Right lung (tissue), 10 donors: ENCODE results near the gene CEP162. TPM values are rescaled to one million over a fixed set of nuclear protein-coding genes. Genes with fewer than 3 reads are reported as not detected.
"Not testable (repeated sequence)": the region's sequence is repeated elsewhere in the genome, so short reads cannot be mapped to it uniquely, and the experiment has no call there.

Experiments
- DNase-seq, 2 donors: peaks; one replicate each; pipeline ENCODE4 v3.0.0-alpha.2; 2013
- long read RNA-seq, 8 donors: transcript quantifications; one replicate each; lab custom pipeline, GENCODE V29; 2026
- polyA plus RNA-seq, 5 donors: library from polyadenylated mRNA; unstranded; fragments of 120-200 nt; gene quantifications; one replicate each; pipeline versions ENCODE4 v1.2.1 to v1.2.3, GENCODE V29; 2013; ENCODE audit warnings: inconsistent platforms in 1 of 5, low replicate concordance in 1 of 5; ENCODE audit not compliant: insufficient read length in 5 of 5, insufficient read depth in 1 of 5

The CEP162 gene, protein sequence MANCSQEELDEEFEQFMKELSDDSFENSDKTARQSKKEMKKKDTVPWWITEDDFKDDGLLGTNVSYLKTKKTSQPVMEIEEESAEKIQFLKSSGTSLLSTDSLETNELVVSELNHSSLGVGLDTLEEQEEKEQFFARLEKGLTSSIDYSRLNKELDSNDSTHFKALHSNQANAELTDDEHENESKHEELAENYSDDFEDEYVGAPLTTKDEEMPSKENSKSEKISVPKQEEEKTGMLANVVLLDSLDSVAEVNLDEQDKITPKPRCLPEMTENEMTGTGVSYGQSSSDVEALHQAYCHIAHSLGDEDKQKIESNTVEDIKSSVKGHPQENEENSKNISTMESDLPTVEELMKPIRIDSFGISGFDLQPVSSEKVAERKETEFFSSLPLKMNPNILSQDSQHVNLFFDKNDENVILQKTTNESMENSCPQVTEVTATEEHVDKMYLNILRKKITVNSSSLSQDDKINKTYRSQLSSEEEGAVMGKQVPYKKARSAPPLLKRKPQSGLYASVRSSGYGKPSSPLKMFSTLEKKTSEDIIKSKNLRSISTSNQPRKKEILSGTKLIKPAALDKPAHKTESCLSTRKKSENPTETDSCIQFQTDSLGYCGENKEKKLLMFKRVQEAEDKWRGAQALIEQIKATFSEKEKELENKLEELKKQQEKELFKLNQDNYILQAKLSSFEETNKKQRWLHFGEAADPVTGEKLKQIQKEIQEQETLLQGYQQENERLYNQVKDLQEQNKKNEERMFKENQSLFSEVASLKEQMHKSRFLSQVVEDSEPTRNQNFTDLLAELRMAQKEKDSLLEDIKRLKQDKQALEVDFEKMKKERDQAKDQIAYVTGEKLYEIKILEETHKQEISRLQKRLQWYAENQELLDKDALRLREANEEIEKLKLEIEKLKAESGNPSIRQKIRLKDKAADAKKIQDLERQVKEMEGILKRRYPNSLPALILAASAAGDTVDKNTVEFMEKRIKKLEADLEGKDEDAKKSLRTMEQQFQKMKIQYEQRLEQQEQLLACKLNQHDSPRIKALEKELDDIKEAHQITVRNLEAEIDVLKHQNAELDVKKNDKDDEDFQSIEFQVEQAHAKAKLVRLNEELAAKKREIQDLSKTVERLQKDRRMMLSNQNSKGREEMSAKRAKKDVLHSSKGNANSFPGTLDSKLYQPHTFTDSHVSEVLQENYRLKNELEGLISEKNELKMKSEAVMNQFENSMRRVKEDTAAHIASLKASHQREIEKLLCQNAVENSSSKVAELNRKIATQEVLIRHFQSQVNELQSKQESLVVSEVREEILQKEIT (N-terminal part only)
- 10 to 100 TPM; 11.4 to 29.2 (median 21.5) TPM for polyA plus RNA-seq
- long read RNA-seq, donor 1, partial matches to known transcripts: 0 of 3 reads
- long read RNA-seq, donor 1, other reads (novel, unspliced or antisense): 0 of 3 reads
- long read RNA-seq, donor 2: 0 reads
- long read RNA-seq, donor 3, partial matches to known transcripts: 0 of 1 reads
- long read RNA-seq, donor 3, other reads (novel, unspliced or antisense): 0 of 1 reads
- long read RNA-seq, donor 4: 0 reads
- long read RNA-seq, donor 5, partial matches to known transcripts: 0 of 3 reads
- long read RNA-seq, donor 5, other reads (novel, unspliced or antisense): 0 of 3 reads
- long read RNA-seq, donor 6: 0 reads
- long read RNA-seq, donor 7, full-length matches to known transcripts: 1 of 1 reads
- long read RNA-seq, donor 7, partial matches to known transcripts: 0 of 1 reads
- long read RNA-seq, donor 7, other reads (novel, unspliced or antisense): 0 of 1 reads
- long read RNA-seq, donor 8: 0 reads

DNA sequence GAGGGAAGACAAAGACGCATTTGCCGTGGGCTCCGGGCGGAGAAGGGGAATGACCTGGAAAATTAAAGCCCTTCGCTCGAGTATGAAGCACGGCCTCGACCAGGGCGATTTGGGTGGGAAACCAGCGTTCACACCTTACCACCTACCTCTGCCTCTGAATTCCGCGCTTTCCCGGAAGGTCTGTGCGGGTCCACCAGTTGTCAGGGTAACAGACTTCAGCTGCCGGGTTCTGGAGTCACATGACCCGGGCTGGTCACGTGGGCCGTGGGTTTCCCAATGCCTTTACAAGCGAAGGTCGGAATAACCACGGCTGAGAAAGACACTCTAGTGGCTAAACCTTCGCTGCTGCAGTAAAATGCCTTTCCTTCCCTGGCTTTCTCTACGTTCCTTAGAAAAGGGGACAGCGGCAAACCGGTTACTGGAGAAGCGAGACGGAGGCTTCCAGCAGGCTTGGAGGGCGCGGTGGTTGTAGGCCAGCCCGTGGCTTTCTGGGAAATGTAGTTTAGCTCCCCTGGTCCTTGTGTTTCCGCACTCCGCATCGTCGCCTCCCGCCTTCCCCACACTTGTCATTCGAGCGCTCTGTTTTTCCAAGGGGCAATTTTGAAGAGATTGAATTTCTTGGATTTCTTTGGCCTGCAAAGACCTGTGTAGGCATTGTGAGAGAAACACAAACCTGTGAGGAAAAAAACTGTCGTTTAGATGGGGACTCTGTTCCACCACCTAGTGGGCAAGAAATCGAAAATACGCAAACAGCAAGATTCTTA lies at the start of gene CEP162:
TSS of gene CEP162 (minus strand) at position 210 of the 764 bp plus-strand sequence. CDS start 1,250 bp downstream, outside the sequence.
- DNase-seq: peak; percentile 92 to 94

DNA sequence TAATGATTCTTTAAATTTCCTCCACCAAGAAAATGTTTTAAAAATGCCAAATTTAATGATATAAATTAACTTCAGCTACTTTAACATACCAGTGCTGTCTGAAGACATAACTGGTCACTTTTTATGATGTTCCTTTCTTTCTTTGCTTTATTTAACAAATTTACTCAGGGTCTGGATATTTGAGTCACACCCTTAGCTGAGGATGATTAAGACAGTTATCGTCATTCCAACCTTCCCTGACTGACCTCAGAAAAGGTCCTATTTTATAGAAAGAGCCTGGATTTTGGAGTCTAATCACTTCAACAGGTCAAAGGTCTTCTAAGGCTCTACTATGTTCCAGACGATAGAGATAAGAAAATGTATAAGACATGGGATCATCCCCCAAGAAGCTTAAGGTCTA lies 47.4 kb upstream of the CEP162 start:
- DNase-seq: no peak

DNA sequence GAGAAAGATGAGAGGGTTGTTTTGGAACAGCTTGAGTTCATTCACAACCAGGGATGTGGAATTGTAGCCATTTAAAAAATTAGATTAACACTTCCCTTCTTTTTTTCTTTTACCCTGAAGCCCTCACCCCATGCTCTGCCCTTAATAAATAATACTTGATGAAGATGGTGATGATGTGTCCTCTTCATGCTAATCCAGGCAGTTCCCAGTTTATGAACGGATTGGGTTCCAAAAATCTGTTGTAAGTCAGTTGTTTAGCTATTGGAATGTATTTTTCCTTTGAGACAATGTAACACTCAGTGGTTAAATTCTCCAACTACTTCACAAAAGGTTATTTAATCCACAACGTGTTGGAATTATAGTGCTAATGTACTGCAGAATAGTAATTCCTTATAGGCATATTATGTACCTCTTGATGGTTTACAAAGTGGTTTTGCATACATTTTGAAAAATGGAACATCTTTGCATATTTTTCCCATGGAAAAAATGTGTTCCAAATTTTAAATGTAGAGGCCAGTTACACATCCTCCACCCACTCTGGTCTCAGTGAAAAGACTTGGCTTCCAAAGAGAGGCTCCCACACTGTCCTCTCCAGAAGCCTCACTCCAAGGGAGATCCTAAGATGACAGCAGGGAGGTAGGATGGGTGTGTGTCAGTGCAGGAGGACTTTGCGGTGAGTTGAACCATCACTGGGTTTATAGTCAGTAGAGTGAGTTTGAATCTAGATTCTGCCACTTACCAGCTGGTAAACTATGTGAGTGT lies 45.8 kb upstream of the CEP162 start:
- DNase-seq: no peak

DNA sequence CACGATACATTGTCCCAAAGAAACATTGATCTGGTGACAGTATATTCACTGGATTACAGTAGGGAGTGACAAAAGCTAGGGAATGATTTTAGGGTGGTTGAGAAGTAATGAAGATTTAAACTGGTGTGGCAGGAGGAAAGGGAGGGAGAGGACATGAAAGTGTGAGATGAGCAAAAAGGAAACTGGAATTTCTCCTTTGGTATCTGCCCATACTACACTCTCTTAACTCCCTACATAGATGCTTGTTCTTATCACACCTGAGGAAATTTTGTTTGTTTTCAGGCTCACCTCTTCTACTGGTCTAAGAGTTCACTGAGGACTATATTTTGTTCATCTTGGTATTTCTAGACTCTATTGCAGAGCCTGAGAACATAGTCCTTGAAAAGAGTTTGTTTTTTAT lies 44.9 kb upstream of the CEP162 start:
- no peak for DNase-seq

DNA sequence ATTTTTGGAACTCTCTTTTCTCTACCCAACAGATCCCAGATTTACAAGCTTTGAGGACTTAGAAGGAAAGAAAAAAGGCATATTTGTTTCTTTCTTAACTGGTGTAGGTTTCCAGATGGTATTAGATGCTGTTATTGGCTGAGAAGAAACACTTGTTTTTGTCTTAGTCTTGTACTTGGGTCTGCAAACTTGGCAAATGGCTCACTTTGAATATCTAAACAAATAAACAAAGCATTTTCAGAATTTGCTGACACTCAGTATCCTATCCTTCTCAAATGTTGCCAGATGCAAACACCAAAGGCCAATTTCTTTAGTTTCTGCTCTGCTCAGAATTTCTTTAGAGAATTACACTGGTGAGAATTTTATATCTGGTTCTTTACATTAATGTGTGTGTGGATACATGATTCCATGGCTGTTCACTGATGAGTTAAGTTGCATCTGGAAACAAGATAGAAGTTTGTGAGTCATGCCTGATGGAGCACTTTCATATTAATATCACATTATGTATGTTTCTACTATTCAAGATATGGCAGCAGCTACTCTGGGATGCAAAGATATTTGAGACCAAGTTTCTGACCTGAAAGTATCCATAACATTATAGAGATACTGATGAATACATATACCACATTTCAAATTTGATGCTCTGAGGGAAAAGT lies 43.7 kb upstream of the CEP162 start:
- DNase-seq: no peak

DNA sequence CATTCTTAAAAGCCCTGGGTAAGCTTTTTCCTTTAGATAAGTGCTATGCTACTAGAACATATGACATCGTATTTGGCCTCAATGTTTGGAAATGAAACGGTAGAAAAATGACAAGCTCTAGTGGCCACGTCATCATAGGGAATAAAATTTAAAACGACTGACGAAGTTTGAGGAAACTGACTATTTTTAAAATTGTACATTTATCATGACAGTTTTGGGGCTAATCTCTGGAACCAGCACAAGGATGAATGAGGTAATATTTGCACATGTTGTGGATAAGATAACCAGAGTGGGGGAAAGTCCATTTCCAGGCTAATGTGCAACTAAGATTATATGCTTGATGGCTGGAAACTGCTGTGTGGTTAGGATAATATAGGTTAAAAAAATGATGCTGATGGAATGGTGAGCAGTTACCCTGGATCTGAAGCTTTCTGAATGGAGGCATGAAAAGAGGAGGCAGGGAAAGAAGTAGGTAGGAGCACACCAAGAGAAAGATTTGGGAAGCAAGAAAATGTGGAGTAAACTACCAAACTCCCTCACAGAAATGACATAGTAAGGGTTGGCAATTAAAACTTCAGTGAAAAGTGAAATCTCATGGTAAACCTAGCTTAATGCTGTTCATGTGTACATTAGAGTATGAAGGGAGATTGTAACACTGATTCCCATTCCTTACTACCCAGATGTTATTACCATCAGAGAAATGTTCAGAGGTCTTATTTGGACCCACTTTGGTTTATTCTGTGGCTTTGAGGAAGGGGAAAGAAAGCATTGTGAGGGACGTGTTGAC lies 42.7 kb upstream of the CEP162 start:
- DNase-seq: no peak

DNA sequence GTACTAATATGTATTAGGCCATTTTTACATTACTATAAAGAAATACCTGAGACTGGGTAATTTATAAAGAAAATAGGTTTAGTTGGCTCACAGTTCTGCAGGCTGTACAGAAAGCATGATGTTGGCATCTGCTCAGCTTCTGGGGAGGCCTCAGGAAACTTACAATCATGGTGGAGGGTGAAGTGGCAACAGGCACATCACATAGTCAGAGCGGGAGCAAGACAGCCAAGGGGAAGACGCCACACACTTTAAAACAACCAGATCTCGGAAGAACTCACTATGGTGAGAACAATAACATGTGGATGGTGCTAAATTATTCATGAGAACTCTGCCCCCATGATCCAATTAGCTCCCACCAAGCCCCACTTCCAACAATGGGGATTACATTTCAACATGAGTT lies 41.3 kb upstream of the CEP162 start:
- DNase-seq: no peak

DNA sequence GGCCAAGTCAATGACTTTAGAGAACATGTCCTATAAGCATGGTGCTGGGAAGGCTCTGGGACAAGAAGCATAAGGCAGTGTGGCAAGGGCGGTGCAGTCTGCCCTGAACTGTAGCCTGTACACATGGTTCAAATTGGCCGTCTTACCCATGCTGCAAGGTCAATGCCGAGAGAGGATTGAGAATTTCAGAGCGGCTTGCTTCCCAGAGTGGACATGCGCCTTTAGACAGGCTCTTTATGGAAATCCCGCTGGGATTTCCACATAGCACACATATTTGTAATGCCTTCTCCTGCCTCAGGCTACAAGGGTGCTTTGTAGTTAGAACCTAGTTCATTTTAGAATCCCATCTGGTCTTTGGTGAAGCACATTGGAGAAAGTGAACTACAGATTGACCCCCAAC lies 36.1 kb upstream of the CEP162 start:
- DNase-seq: no peak

DNA sequence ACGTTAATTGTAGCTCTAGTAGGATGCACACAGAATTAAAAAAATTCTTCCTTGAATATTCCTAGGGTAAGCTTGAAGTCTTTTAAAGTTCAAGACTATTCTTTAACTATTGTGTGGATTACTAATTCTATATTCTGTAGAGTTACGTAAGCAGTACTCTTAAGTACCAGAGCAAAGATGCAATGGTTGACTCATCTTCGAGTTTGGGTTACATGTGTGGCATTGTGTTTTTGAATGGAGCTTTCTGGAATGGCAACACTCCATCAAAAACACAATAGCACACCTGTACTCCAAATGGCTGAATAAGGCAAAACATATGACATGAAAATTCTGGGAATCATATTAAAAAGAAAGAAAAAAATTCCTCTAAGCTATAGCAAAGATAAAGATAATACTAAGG lies 33.5 kb upstream of the CEP162 start:
- no peak for DNase-seq

DNA sequence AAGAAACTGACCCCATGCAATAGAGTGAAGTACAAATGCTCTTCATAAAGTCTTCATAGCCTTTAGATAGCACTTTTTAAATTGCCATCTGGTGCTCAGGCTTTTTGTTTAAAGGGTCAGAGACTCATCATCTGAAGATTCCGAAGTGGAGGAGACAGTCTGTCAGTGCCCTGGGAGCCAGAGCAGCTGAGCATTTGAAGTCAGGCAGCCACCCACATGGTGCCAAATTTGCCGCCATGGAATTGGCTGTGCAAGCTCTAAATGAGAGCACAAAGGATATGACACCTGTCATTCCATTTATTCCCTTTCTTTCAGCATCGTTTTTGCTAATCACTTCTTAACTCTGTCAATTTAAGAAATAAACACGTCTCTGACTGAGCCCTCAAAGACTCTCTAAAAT lies 32.8 kb upstream of the CEP162 start:
- no peak for DNase-seq

DNA sequence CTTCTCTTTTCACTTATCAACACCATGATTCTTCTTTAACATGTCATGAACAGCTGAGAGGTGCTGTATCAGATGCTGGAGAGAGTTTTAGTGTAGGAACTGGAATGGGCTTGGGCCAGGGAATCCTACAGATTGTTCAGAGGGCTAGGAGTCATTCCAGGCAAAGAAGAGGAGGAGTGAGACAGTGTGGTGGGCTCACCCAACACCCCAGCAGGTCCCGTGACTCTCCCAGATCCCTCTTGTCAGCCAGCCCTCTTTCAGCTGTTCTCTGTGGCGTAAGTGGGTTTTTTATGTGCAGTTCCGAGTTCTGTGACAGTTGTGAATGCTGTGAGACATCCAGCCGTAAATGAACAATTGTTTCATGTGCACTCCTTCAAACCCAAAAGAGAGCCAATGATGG lies 31.4 kb upstream of the CEP162 start:
- DNase-seq: no peak

DNA sequence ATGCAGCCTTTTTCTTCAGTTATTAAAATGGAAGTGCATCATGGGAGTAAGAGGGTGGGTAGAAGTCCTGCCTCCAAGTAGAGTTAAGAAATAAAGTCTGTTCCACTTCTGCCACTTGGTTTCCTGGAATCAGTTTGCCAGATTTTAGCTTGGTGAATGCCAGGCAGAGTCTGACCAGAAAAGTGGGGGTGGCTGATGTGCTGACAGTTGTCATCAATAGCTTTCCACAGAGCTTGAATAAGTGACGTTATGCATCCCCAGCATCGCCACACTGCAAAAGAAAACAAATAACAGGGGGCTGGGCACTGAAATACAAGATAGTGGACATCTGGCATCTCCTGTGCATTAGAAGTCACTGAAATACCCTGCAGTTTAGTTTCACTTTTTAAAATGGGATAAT lies 30.8 kb upstream of the CEP162 start:
- DNase-seq: no peak

DNA sequence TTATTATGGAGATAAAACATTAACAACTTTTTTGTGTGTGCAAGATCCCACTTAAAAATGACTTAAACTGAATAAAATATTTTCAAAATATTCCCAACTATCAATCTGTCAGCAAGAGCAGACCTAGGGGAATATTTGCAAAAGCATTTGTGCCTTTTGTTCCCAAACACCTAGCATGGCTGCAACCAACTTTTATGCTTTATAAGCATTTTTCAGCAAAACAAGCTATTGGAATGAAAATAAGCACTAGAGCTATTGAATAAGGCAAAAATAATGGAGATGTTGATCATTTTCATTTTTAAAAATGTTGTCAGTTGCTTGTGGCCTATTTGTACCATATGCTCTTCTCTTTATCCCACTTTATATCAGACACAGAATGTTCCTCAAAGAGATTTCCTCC lies 28.2 kb upstream of the CEP162 start:
- no peak for DNase-seq

DNA sequence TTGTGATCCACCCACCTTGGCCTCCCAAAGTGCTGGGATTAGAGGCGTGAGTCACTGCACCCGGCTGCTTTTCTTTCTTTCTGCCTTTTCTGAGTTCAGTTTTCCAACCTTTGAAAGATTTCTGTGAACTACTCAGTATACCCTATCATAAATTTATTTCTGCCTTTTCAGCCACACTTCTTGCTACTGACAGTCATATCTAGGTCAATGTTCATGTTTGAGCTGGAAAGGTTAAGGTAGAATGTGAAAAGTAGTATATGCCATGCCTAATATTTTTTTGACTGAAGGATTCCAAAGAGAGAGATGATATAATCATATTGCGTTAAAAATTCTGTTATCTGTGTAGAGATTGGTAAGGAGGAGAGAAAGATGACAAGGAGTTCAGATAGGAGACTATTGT lies 25.9 kb upstream of the CEP162 start:
- DNase-seq: no peak

DNA sequence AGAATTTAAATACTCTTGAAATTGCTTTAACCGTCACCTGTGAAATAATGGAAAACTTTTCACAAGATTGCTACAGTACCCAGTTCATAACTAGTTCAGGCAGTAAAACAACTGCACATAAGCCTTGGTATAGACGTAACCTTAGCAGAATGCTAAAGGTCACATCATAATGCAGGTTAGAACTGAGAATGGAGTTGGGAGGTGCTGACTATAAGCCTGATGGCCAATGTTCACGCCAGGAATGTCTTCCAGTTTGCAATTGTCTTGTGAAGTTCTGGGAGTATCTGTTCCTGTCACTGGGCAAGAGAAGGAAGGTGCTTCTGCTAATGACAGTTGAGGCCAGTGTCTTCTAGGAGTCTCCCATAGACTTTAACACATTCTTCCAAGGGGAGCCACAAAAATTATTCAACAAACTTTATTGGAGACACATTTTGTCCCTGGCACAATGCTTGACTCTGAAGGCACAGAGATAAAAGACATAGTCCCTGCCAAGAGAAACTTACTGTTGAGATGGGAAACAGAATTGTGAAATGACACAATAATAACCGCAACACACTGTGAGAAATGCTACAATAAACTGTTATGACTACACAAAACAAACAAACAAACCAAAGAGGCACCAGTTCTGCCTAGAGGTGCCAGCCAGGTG lies 24.6 kb upstream of the CEP162 start:
- no peak for DNase-seq

DNA sequence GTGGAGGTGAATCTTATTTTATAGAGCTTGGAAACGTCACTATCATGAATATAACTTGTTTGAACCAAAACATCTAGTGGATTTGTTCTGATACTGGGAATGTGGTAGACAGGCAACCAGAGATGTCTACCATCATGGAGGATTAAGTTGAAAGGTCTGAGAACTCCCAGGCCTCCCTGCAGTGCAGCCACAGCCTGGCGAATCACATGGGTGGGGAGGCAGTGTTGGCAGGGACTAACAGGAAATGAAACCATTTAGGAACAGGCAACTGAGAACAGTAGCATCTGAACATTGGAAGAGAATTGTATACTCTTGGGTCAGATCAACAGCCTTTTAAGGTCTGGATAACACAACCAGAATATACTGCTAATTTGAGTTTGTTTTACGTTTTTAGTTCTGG lies 22.3 kb upstream of the CEP162 start:
- no peak for DNase-seq

DNA sequence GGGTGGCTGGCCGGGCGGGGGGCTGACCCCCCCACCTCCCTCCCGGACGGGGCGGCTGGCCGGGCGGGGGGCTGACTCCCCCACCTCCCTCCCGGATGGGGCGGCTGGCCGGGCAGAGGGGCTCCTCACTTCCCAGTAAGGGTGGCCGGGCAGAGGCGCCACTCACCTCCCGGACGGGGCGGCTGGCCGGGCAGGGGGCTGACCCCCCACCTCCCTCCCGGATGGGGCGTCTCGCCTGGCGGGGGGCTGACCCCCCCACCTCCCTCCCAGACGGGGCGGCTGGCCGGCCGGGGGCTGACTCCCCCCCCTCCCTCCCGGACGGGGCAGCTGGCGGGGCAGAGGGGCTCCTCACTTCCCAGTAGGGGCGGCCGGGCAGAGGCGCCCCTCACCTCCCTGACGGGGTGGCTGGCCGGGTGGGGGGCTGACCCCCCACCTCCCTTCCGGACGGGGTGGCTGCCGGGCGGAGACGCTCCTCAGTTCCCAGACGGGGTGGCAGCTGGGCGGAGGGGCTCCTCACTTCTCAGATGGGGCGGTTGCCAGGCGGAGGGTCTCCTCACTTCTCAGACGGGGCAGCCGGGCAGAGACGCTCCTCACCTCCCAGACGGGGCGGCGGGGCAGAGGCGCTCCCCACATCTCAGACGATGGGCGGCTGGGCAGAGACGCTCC lies 17.1 kb upstream of the CEP162 start:
- DNase-seq: not testable (repeated sequence)
